SK-MEL-5 (cell line): ENCODE data around the gene SH3BP4. TPM values are rescaled to one million over a fixed set of nuclear protein-coding genes. Genes with fewer than 3 reads are reported as not detected.

ENCODE experiments used
- DNase-seq: peaks from one replicate; pipeline ENCODE4 v3.0.0-alpha.2; 2016; ENCODE audit warnings: low read depth, low spot score
- in situ Hi-C: cut with HindIII; loops from 2 replicates; pipeline ENCODE4 v1.10.0; 2016; ENCODE audit warnings: low sequenced_read_pairs, high pct_unique_total_duplicates, low pct_unique_long_range_greater_than_20kb
- total RNA-seq: library from RNA; depleted of rRNA; stranded (reverse); fragments of >200 nt; shearing (Covaris generic); gene quantifications from 2 replicates; pipeline ENCODE4 v1.2.3, GENCODE V29; 2014

SH3BP4 gene
- total RNA-seq, 1 experiment from 2014 or later, result 116 TPM

GRCh38 chr2:234989183-234989701, 37.4 kb downstream of the SH3BP4 start:
- in situ Hi-C loops, result no loop called here
- peak; percentile 60 for DNase-seq

- in situ Hi-C loops, result no loop called here
Measured at GRCh38 chr2:234990300-234990699, 38.5 kb downstream of the SH3BP4 start.

GRCh38 chr2:234991290-234991689, 39.5 kb downstream of the SH3BP4 start:
- in situ Hi-C loops, result no loop called here
- DNase-seq, result no peak

More at GRCh38 chr2:234990300-234990699, 38.5 kb downstream of the SH3BP4 start:
- DNase-seq, result no peak

GRCh38 chr2:234991793-234992192, 40.0 kb downstream of the SH3BP4 start:
- in situ Hi-C loops, result no loop called here
- DNase-seq, result no peak

GRCh38 chr2:234992196-234992595, 40.4 kb downstream of the SH3BP4 start:
- no peak for DNase-seq
- in situ Hi-C loops, result no loop called here

GRCh38 chr2:234992624-234993349, 41.0 kb downstream of the SH3BP4 start:
- DNase-seq, result no peak
- in situ Hi-C loops, result no loop called here

- DNase-seq, result no peak
- in situ Hi-C loops, result no loop called here
Measured at GRCh38 chr2:234993541-234993981, 41.7 kb downstream of the SH3BP4 start.

GRCh38 chr2:234994438-234995321, 42.9 kb downstream of the SH3BP4 start:
- no peak for DNase-seq
- in situ Hi-C loops, result no loop called here

- in situ Hi-C loops, result no loop called here
- DNase-seq, result peak; percentile 30
Measured at GRCh38 chr2:234995332-234996068, 43.7 kb downstream of the SH3BP4 start.

- in situ Hi-C loops, result no loop called here
Measured at GRCh38 chr2:234996069-234996940, 44.5 kb downstream of the SH3BP4 start.

GRCh38 chr2:234996941-234997270, 45.1 kb downstream of the SH3BP4 start:
- no peak for DNase-seq
- in situ Hi-C loops, result no loop called here

More at GRCh38 chr2:234996069-234996940, 44.5 kb downstream of the SH3BP4 start:
- no peak for DNase-seq

GRCh38 chr2:234997389-234997788, 45.6 kb downstream of the SH3BP4 start:
- no peak for DNase-seq
- in situ Hi-C loops, result no loop called here

GRCh38 chr2:234998404-234999211, 46.8 kb downstream of the SH3BP4 start:
- in situ Hi-C loops, result no loop called here
- DNase-seq, result no peak

GRCh38 chr2:234999740-235000425, 48.1 kb downstream of the SH3BP4 start:
- DNase-seq, result no peak
- in situ Hi-C loops, result no loop called here

- in situ Hi-C loops, result no loop called here
- DNase-seq, result no peak
Measured at GRCh38 chr2:235000426-235001236, 48.8 kb downstream of the SH3BP4 start.
